OCI-LY1 (cell line): ENCODE results near the gene DYNC1I1.

Experiments
- H2AFZ ChIP-seq: fragments of 200-600 bp; sonication (generic), shearing (Covaris generic); 2 replicates; pipeline ENCODE4 v1.6.0; 2014; ENCODE audit warnings: antibody characterized with exemption, mild to moderate bottlenecking, low read length
- H3F3A ChIP-seq: fragments of 200-600 bp; sonication (generic), shearing (Covaris generic); 2 replicates; pipeline ENCODE4 v1.6.0; 2014; ENCODE audit warnings: mild to moderate bottlenecking, antibody characterized with exemption, low read length, moderate library complexity; ENCODE audit not compliant: insufficient read depth
- H3K27ac ChIP-seq: fragments of 200-600 bp; sonication (generic); 2 replicates; pipeline ENCODE4 v1.5.1; 2014; ENCODE audit warnings: low read length, mixed run types, mild to moderate bottlenecking, low read depth; ENCODE audit not compliant: poor library complexity, severe bottlenecking
- H3K27me3 ChIP-seq: fragments of 200-600 bp; sonication (generic); 2 replicates; pipeline ENCODE4 v1.6.0; 2014; ENCODE audit warnings: antibody characterized with exemption, mild to moderate bottlenecking, low read length, moderate library complexity; ENCODE audit not compliant: insufficient read depth
- H3K36me3 ChIP-seq: fragments of 200-600 bp; sonication (generic); 2 replicates; pipeline ENCODE4 v1.6.1; 2014; ENCODE audit warnings: mild to moderate bottlenecking, antibody characterized with exemption, low read length, moderate library complexity, mixed read lengths; ENCODE audit not compliant: insufficient read depth
- H3K4me1 ChIP-seq: fragments of 200-600 bp; sonication (generic); 2 replicates; pipeline ENCODE4 v1.5.1; 2014; ENCODE audit warnings: mild to moderate bottlenecking, low read length, moderate library complexity; ENCODE audit not compliant: insufficient read depth, severe bottlenecking
- H3K4me2 ChIP-seq: fragments of 200-600 bp; sonication (generic), shearing (Covaris generic); 2 replicates; pipeline ENCODE4 v1.6.1; 2014; ENCODE audit warnings: low read length
- H3K4me3 ChIP-seq: fragments of 200-600 bp; sonication (generic); 2 replicates; pipeline ENCODE4 v1.5.1; 2014; ENCODE audit warnings: low read length, low read depth, mild to moderate bottlenecking, mixed read lengths; ENCODE audit not compliant: poor library complexity, severe bottlenecking
- H3K79me2 ChIP-seq: fragments of 200-600 bp; shearing (Covaris generic); 2 replicates; pipeline ENCODE4 v1.6.1; 2016; ENCODE audit warnings: mixed run types, low read length, mixed read lengths; ENCODE audit not compliant: insufficient read depth
- H3K9ac ChIP-seq: fragments of 200-600 bp; sonication (generic), shearing (Covaris generic); 2 replicates; pipeline ENCODE4 v1.6.1; 2014; ENCODE audit warnings: mild to moderate bottlenecking, low read length, mixed read lengths
- H3K9me2 ChIP-seq: fragments of 200-600 bp; sonication (generic), shearing (Covaris generic); 2 replicates; pipeline ENCODE4 v1.6.1; 2014; ENCODE audit warnings: low read depth, mild to moderate bottlenecking, low read length, mixed read lengths
- H3K9me3 ChIP-seq: fragments of 200-600 bp; shearing (Covaris generic); 2 replicates; pipeline ENCODE4 v1.6.1; 2014; ENCODE audit warnings: low read length, mixed read lengths
- H4K20me1 ChIP-seq: fragments of 200-600 bp; sonication (generic), shearing (Covaris generic); 2 replicates; pipeline ENCODE4 v1.6.0; 2016; ENCODE audit warnings: mild to moderate bottlenecking, low read length; ENCODE audit not compliant: insufficient read depth
- EZH2 ChIP-seq: fragments of 200-600 bp; sonication (generic), shearing (Covaris generic); IDR thresholded peaks from 2 replicates; pipeline ENCODE4 v1.8.0; 2017; ENCODE audit warnings: borderline replicate concordance, mixed run types, mild to moderate bottlenecking, antibody characterized with exemption, low read length, moderate library complexity, mixed read lengths
- TF ChIP-seq, protein P1 (sequence below): fragments of 200-600 bp; sonication (generic), shearing (Covaris generic); IDR thresholded peaks from 2 replicates; pipeline ENCODE4 v1.5.1; 2017; ENCODE audit warnings: mild to moderate bottlenecking, antibody characterized with exemption, low read length, moderate library complexity, mixed read lengths

The DYNC1I1 gene

DNA sequence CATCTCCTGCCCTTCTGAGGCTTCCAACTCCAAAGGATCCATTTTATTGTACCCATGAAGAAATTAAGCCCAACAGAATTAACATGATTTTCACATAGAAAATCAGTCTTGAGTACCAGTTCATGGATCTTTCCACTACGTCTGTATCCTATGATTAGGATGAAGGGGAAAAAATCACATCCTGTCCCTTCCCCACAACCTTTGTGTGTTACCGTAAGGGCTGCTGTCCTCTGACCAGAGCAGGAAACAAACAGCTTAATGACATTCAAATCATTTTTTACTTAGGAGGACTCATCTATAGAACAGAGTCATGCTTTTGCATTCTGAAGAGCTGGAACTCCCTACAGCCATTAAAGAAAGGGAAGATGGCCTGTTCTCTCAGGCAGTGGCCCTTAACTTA, 241.5 kb downstream of the DYNC1I1 start:
- TF ChIP-seq, protein P1, sequence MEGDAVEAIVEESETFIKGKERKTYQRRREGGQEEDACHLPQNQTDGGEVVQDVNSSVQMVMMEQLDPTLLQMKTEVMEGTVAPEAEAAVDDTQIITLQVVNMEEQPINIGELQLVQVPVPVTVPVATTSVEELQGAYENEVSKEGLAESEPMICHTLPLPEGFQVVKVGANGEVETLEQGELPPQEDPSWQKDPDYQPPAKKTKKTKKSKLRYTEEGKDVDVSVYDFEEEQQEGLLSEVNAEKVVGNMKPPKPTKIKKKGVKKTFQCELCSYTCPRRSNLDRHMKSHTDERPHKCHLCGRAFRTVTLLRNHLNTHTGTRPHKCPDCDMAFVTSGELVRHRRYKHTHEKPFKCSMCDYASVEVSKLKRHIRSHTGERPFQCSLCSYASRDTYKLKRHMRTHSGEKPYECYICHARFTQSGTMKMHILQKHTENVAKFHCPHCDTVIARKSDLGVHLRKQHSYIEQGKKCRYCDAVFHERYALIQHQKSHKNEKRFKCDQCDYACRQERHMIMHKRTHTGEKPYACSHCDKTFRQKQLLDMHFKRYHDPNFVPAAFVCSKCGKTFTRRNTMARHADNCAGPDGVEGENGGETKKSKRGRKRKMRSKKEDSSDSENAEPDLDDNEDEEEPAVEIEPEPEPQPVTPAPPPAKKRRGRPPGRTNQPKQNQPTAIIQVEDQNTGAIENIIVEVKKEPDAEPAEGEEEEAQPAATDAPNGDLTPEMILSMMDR: no peak
- TF ChIP-seq EZH2: no peak
- Histone ChIP-seq H3K79me2 (no peaks in the 10 kb centered on the region), H3K4me1 (peaks cover 18% of the 10 kb centered on the region), H3K9me2 (no peaks in the 10 kb centered on the region), H3K36me3 (no peaks in the 10 kb centered on the region), H3F3A (no peaks in the 10 kb centered on the region), H3K4me2 (no peak overlapping the region), H4K20me1 (no peaks in the 10 kb centered on the region), H3K9me3 (no peaks in the 10 kb centered on the region), H3K27me3 (no peaks in the 10 kb centered on the region), H3K4me3 (no peak overlapping the region), H2AFZ (no peak overlapping the region), H3K27ac (no peak overlapping the region), H3K9ac (no peak overlapping the region)

DNA sequence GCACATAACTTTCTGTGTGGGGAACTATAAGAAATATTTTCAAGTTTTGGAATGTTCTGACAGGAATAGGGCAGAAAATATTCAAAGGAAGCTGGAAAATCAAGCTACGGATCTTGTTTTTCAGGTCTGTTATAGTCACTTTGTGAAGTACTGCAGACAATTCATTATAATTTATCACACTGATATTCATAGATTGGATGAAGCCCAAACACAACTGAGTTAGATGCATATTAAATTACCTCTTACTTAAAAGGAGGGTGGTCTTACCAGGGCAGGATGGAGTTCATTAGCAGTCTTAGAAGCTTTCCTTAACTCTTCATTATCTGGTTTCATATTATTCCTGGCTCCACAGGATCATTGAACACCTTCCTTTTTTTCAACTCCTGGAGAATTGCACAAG, 242.3 kb downstream of the DYNC1I1 start:
- H3K27ac ChIP-seq: no peak overlapping the region
- H3K79me2 ChIP-seq: no peaks in the 10 kb centered on the region
- H3K36me3 ChIP-seq: no peaks in the 10 kb centered on the region
- no peaks in the 10 kb centered on the region for H4K20me1 ChIP-seq
- no peaks in the 10 kb centered on the region for H3K27me3 ChIP-seq
- no peaks in the 10 kb centered on the region for H3K9me2 ChIP-seq
- no peaks in the 10 kb centered on the region for H3F3A ChIP-seq
- peaks cover 18% of the 10 kb centered on the region for H3K4me1 ChIP-seq
- H3K4me2 ChIP-seq: no peak overlapping the region
- no peak overlapping the region for H3K4me3 ChIP-seq
- H3K9me3 ChIP-seq: no peaks in the 10 kb centered on the region
- H2AFZ ChIP-seq: no peak overlapping the region
- no peak for TF ChIP-seq EZH2
- TF ChIP-seq, protein P1: no peak
- H3K9ac ChIP-seq: no peak overlapping the region

DNA sequence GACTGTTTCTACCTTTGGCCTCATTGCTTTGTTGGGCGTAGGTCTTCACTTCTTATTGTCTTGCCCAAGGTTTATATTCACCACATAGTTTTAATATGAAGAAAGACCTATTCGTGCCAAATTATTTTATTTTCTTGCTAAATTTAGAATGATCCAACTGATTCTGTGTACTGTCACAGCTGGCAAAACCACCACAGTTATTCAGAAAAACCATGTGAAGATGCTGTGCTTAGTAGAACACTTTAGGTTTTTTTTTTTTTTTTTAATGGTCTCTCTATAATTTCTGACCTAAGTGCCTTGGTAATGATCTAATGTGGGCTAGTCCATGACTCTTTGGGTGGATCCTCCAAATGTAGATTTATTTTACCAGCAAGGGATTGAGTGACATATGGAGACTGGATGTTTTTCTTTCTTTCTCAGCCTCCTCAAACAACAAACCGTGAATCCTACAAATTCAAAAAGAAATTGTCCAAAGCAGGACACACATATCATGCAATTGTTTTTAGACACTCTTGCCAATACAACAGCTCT, 243.8 kb downstream of the DYNC1I1 start:
- H2AFZ ChIP-seq: no peak overlapping the region
- no peaks in the 10 kb centered on the region for H3K27me3 ChIP-seq
- no peaks in the 10 kb centered on the region for H3F3A ChIP-seq
- no peak for TF ChIP-seq EZH2
- TF ChIP-seq, protein P1: no peak
- H3K9me3 ChIP-seq: no peaks in the 10 kb centered on the region
- H3K36me3 ChIP-seq: no peaks in the 10 kb centered on the region
- no peak overlapping the region for H3K4me3 ChIP-seq
- H3K79me2 ChIP-seq: no peaks in the 10 kb centered on the region
- peaks cover 18% of the 10 kb centered on the region for H3K4me1 ChIP-seq
- H3K9me2 ChIP-seq: no peaks in the 10 kb centered on the region
- H3K4me2 ChIP-seq: no peak overlapping the region
- H3K9ac ChIP-seq: no peak overlapping the region
- H4K20me1 ChIP-seq: no peaks in the 10 kb centered on the region
- H3K27ac ChIP-seq: no peak overlapping the region
